K562 (cell line): ENCODE results near the gene EPHA10. TPM values are rescaled to one million over a fixed set of nuclear protein-coding genes. Genes with fewer than 3 reads are reported as not detected.

Source experiments
- ARNT ChIP-seq, 2 experiments: fragments of 450-650 bp; IDR thresholded peaks; 2 replicates each; pipeline ENCODE4 v1.6.1; 2016; ENCODE audit warnings: mild to moderate bottlenecking in 1 of 2
- CBX2 ChIP-seq: fragments of 200-600 bp; sonication (generic); IDR thresholded peaks from one replicate; pipeline ENCODE4 v1.6.1; 2012; ENCODE audit warnings: mild to moderate bottlenecking, low read length, inconsistent platforms; ENCODE audit not compliant: insufficient read depth, poor library complexity, severe bottlenecking
- CEBPB ChIP-seq: fragments of 450-650 bp; IDR thresholded peaks from 2 replicates; pipeline ENCODE4 v1.6.1; 2016; ENCODE audit warnings: missing genetic modification characterization, missing compliant biosample characterization
- COPS2 ChIP-seq: fragments of 450-650 bp; conservative IDR thresholded peaks from 2 replicates; pipeline ENCODE4 v1.6.1; 2016; ENCODE audit warnings: mild to moderate bottlenecking, moderate library complexity
- CXXC5 ChIP-seq: fragments of 250-450 bp; sonication (Bioruptor Pico); IDR thresholded peaks from 2 replicates; pipeline ENCODE4 v1.8.0; 2022; ENCODE audit warnings: inconsistent platforms, mild to moderate bottlenecking, moderate library complexity
- GABPB1 ChIP-seq: sonication (generic); formaldehyde crosslinking; IDR thresholded peaks from 2 replicates; pipeline ENCODE4 v1.8.0; 2022; ENCODE audit warnings: mild to moderate bottlenecking, missing genetic modification reagents
- GATAD2B ChIP-seq: fragments of 450-650 bp; IDR thresholded peaks from 2 replicates; pipeline ENCODE4 v1.6.1; 2017; ENCODE audit warnings: mild to moderate bottlenecking, borderline replicate concordance
- LCOR ChIP-seq: sonication (generic); formaldehyde crosslinking; IDR thresholded peaks from 2 replicates; pipeline ENCODE4 v1.8.0; 2022; ENCODE audit warnings: mild to moderate bottlenecking, missing genetic modification reagents
- MAFK ChIP-seq: IDR thresholded peaks from 2 replicates; pipeline ENCODE4 v1.6.1; 2011; ENCODE audit warnings: low read length, improper control_type of control experiment
- RAD51 ChIP-seq: fragments of 450-650 bp; IDR thresholded peaks from 2 replicates; pipeline ENCODE4 v1.7.1; 2016; ENCODE audit warnings: low read depth, mild to moderate bottlenecking, borderline replicate concordance
- TCF7L2 ChIP-seq: fragments of 150-350 bp; IDR thresholded peaks from 2 replicates; pipeline ENCODE4 v1.6.1; 2016; ENCODE audit warnings: low read depth, mild to moderate bottlenecking, low read length, moderate library complexity
- ZFP36 ChIP-seq: fragments of 150-350 bp; IDR thresholded peaks from 2 replicates; pipeline ENCODE4 v1.6.1; 2018; ENCODE audit warnings: low read length, low read depth; ENCODE audit not compliant: partially characterized antibody
- ZNF140 ChIP-seq: fragments of 250-450 bp; sonication (Bioruptor Pico); IDR thresholded peaks from 2 replicates; pipeline ENCODE4 v1.8.0; 2021; ENCODE audit warnings: moderate library complexity, mild to moderate bottlenecking, inconsistent platforms
- polyA plus RNA-seq, 8 experiments: library from polyadenylated mRNA; depleted of rRNA in 4 of 8; stranded (reverse) in 5 of 8; unstranded in 3 of 8; fragments of >200 nt; fragmentation: Nextera tagmentation in 2 of 8; fragmentation: Illumina TruSeq in 1 of 8; extraction: Ambion mirVana in 2 of 8; extraction: Trizol in 1 of 8; gene quantifications; 2 replicates each; pipeline versions ENCODE4 v1.2.1 to v1.2.3, GENCODE V29; 2011 to 2014; ENCODE audit warnings: inconsistent platforms in 1 of 8, missing spikeins in 1 of 8
- total RNA-seq, 7 experiments: library from RNA; depleted of rRNA in 6 of 7; stranded (reverse); fragments of >200 nt in 6 of 7; fragmentation: Illumina TruSeq in 2 of 7; extraction: Trizol in 2 of 7; gene quantifications; 2 replicates each; pipeline versions ENCODE4 v1.2.1 to v1.2.3, GENCODE V29; 2011 to 2021; ENCODE audit warnings: low replicate concordance in 1 of 7
- TF ChIP-seq, protein P1 (sequence below): fragments of 450-650 bp; IDR thresholded peaks from 2 replicates; pipeline ENCODE4 v1.6.1; 2016; ENCODE audit warnings: borderline replicate concordance
- TF ChIP-seq, protein P2 (sequence below): fragments of 250-450 bp; sonication (Bioruptor Pico); IDR thresholded peaks from 2 replicates; pipeline ENCODE4 v1.4.0; 2020; ENCODE audit warnings: mild to moderate bottlenecking, moderate library complexity

EPHA10 gene
- total and polyA plus RNA-seq, 9 of the 15 experiments (the other 6 are each of a cell fraction or from before 2014, with no cell fraction given) = 0.03 TPM; not detected in 8

DNA sequence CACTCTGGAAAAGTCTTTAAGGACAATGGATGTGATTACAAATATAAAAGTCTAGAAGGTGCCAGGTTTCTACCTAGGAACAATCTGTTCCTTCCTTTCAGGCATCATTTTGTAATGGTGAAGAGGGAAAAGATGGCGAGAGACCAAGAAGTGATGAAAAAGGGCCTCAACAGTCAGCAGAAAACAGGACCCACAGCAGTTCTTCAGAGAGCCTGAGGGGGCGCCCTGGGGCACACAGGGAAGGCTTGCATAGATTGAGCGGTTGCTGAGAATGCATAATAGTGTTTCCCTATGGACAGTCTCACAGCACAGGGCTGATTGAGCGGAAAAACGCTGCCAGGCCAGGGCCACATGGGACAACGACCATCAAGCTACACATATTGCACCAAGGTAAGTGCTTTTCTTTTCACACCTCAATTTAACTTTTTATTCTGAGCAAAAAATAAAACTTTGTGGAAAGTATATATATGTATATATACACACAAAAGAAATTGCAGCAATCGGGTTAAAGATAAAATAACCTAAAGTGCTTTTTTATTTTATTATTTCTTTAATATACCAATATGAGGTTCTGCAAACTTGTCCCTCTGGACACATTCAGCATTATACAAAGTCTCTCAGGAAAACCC is 46.2 kb upstream of the EPHA10 start (continued):
- TF ChIP-seq, protein P1, sequence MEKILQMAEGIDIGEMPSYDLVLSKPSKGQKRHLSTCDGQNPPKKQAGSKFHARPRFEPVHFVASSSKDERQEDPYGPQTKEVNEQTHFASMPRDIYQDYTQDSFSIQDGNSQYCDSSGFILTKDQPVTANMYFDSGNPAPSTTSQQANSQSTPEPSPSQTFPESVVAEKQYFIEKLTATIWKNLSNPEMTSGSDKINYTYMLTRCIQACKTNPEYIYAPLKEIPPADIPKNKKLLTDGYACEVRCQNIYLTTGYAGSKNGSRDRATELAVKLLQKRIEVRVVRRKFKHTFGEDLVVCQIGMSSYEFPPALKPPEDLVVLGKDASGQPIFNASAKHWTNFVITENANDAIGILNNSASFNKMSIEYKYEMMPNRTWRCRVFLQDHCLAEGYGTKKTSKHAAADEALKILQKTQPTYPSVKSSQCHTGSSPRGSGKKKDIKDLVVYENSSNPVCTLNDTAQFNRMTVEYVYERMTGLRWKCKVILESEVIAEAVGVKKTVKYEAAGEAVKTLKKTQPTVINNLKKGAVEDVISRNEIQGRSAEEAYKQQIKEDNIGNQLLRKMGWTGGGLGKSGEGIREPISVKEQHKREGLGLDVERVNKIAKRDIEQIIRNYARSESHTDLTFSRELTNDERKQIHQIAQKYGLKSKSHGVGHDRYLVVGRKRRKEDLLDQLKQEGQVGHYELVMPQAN = no peak
- no peak for TF ChIP-seq RAD51
- peak; percentile 30; the same call in 1 of the 2 replicates for TF ChIP-seq CXXC5 (CRISPR knock-in tag)
- TF ChIP-seq LCOR (CRISPR knock-in tag) = 0 out of 2 replicates have a peak, but pooled peaks have one; percentile 43
- TF ChIP-seq MAFK = peak; percentile 81
- TF ChIP-seq ZFP36 = peak; percentile 11
- TF ChIP-seq GABPB1 (CRISPR knock-in tag) = peak; percentile 51; the same call in 1 of the 2 replicates
- TF ChIP-seq TCF7L2 = no peak
- TF ChIP-seq, protein P2, sequence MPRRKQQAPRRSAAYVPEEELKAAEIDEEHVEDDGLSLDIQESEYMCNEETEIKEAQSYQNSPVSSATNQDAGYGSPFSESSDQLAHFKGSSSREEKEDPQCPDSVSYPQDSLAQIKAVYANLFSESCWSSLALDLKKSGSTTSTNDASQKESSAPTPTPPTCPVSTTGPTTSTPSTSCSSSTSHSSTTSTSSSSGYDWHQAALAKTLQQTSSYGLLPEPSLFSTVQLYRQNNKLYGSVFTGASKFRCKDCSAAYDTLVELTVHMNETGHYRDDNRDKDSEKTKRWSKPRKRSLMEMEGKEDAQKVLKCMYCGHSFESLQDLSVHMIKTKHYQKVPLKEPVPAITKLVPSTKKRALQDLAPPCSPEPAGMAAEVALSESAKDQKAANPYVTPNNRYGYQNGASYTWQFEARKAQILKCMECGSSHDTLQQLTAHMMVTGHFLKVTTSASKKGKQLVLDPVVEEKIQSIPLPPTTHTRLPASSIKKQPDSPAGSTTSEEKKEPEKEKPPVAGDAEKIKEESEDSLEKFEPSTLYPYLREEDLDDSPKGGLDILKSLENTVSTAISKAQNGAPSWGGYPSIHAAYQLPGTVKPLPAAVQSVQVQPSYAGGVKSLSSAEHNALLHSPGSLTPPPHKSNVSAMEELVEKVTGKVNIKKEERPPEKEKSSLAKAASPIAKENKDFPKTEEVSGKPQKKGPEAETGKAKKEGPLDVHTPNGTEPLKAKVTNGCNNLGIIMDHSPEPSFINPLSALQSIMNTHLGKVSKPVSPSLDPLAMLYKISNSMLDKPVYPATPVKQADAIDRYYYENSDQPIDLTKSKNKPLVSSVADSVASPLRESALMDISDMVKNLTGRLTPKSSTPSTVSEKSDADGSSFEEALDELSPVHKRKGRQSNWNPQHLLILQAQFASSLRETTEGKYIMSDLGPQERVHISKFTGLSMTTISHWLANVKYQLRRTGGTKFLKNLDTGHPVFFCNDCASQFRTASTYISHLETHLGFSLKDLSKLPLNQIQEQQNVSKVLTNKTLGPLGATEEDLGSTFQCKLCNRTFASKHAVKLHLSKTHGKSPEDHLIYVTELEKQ (CRISPR knock-in tag) = no peak
- no peak for TF ChIP-seq ZNF140 (CRISPR knock-in tag)
- peak in 1 of 2 experiments; percentile 33; a peak in 1 of 4 replicates for TF ChIP-seq ARNT (IDR thresholded peaks at IDR 0.05)
- no peak; the same call in 1 of the 2 replicates for TF ChIP-seq CEBPB
- no peak for TF ChIP-seq CBX2
- TF ChIP-seq COPS2 = no peak
- TF ChIP-seq GATAD2B = no peak
